HCT116 (cell line): ENCODE results near the gene INTS1.

Experiments
- CEBPB ChIP-seq: IDR thresholded peaks from 2 replicates; pipeline ENCODE4 v1.6.1; 2012; ENCODE audit warnings: low read depth
- EGR1 ChIP-seq: IDR thresholded peaks from 2 replicates; pipeline ENCODE4 v1.6.1; 2012; ENCODE audit warnings: low read depth
- EZH2 ChIP-seq: fragments of 200-600 bp; sonication (generic); IDR thresholded peaks from 2 replicates; pipeline ENCODE4 v1.6.1; 2017; ENCODE audit warnings: antibody characterized with exemption, mixed run types
- JUND ChIP-seq: IDR thresholded peaks from 2 replicates; pipeline ENCODE4 v1.6.1; 2012
- MAX ChIP-seq: IDR thresholded peaks from 2 replicates; pipeline ENCODE4 v1.6.1; 2012
- POLR2A ChIP-seq: IDR thresholded peaks from 2 replicates; pipeline ENCODE4 v1.7.0; 2011; ENCODE audit warnings: borderline replicate concordance; ENCODE audit not compliant: insufficient read depth, insufficient read length; ENCODE audit errors: extremely low read depth
- POLR2AphosphoS5 ChIP-seq: IDR thresholded peaks from 2 replicates; pipeline ENCODE4 v1.6.1; 2011; ENCODE audit warnings: mild to moderate bottlenecking, low read depth, low read length, moderate library complexity
- RAD21 ChIP-seq: IDR thresholded peaks from 2 replicates; pipeline ENCODE4 v1.6.1; 2012; ENCODE audit warnings: low read depth, mild to moderate bottlenecking
- SIN3A ChIP-seq: IDR thresholded peaks from 2 replicates; pipeline ENCODE4 v1.6.1; 2012; ENCODE audit warnings: low read depth
- ZNF274 ChIP-seq: fragments of 200-500 bp; sonication (Bioruptor generic); IDR thresholded peaks from 2 replicates; pipeline ENCODE4 v1.6.1; 2014; ENCODE audit warnings: mild to moderate bottlenecking, low read depth, low read length, inconsistent platforms
- TF ChIP-seq, protein P1 (sequence below): IDR thresholded peaks from 2 replicates; pipeline ENCODE4 v1.6.1; 2012
- TF ChIP-seq, protein P2 (sequence below), 3 experiments: fragments of 200-600 bp in 1 of 3; sonication (generic) in 1 of 3; IDR thresholded peaks in 2 of 3; conservative IDR thresholded peaks in 1 of 3; 2 replicates each; pipeline ENCODE4 v1.5.1; 2012 to 2017; ENCODE audit warnings: low read depth in 2 of 3, low read length in 2 of 3, antibody characterized with exemption in 1 of 3, borderline replicate concordance in 1 of 3, control low read depth in 1 of 3, mild to moderate bottlenecking in 1 of 3, mixed read lengths in 1 of 3, mixed run types in 1 of 3, moderate library complexity in 1 of 3; ENCODE audit not compliant: insufficient read depth in 1 of 3

GRCh38 chr7:1503390-1503789 is 799 bp downstream of the INTS1 start:
- TF ChIP-seq, protein P1, sequence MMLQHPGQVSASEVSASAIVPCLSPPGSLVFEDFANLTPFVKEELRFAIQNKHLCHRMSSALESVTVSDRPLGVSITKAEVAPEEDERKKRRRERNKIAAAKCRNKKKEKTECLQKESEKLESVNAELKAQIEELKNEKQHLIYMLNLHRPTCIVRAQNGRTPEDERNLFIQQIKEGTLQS = no peak
- TF ChIP-seq, protein P2, sequence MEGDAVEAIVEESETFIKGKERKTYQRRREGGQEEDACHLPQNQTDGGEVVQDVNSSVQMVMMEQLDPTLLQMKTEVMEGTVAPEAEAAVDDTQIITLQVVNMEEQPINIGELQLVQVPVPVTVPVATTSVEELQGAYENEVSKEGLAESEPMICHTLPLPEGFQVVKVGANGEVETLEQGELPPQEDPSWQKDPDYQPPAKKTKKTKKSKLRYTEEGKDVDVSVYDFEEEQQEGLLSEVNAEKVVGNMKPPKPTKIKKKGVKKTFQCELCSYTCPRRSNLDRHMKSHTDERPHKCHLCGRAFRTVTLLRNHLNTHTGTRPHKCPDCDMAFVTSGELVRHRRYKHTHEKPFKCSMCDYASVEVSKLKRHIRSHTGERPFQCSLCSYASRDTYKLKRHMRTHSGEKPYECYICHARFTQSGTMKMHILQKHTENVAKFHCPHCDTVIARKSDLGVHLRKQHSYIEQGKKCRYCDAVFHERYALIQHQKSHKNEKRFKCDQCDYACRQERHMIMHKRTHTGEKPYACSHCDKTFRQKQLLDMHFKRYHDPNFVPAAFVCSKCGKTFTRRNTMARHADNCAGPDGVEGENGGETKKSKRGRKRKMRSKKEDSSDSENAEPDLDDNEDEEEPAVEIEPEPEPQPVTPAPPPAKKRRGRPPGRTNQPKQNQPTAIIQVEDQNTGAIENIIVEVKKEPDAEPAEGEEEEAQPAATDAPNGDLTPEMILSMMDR (IDR thresholded peaks at IDR 0.05 in 2 of 3, conservative IDR thresholded peaks at IDR 0.05 in 1 of 3; ENCODE audit: borderline replicate concordance in 1 of 3, insufficient read depth in 1 of 3, low read depth in 2 of 3, low read length in 2 of 3) = no peak
- TF ChIP-seq EGR1 (no peak), POLR2A (no peak), EZH2 (no peak), SIN3A (no peak), ZNF274 (no peak), MAX (no peak), POLR2AphosphoS5 (no peak), CEBPB (no peak), RAD21 (no peak), JUND (no peak)
